Measurements from ENCODE around the gene NR3C1.

Gene NR3C1

DNA sequence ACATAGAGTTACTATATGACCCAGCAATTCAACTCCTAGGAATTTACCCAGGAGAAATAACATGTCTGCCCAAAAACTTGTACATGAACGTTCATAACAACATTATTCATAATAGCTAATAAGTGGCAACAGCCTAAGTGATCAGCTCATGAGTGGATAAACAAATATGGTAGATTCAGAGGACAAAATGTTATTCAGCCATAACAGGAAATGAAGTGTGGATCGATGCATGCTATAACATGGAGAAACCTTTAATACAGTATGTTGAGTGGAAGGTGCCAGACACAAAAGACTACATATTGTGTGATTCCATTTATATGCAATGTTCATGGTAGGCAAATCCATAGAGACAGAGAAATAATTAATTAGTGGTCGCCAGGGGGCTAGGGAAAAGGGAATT, 22.3 kb upstream of the NR3C1 start:
- DNase-seq, result no peak

DNA sequence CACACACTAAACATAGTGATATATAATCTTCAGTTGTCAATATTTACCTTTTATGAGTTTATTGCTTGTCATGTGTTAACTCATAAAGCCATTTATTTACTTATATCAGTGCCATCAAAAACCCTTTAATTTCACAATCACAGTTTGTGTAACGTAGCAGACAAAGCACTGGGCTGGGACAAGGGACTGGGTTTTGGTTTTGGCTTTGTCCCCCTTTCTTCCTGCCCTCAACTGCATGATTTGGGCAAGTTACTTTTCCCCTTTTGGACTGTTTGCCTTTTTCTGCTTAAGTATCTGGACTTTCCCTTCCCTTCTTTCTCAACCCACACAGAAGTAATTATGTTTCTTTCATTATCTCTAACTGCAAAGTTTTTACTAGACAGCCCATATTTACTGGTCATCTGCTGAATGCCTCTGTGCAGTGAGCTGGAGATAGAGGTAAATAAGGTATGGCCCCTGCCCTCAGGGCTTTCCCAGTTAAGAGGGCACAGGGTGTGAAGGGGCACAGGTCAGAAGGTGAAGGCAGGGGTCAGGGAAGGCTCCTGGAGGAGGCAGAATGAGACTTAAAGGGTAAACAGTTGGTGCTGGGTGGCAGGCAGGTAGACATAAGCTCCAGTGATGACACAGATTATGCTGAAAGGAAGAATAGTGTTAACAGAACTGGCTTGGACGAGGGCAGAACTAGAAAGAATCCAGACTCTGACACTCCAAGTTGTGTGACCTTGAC, 14.8 kb upstream of the NR3C1 start:
- DNase-seq, result peak; percentile 89

DNA sequence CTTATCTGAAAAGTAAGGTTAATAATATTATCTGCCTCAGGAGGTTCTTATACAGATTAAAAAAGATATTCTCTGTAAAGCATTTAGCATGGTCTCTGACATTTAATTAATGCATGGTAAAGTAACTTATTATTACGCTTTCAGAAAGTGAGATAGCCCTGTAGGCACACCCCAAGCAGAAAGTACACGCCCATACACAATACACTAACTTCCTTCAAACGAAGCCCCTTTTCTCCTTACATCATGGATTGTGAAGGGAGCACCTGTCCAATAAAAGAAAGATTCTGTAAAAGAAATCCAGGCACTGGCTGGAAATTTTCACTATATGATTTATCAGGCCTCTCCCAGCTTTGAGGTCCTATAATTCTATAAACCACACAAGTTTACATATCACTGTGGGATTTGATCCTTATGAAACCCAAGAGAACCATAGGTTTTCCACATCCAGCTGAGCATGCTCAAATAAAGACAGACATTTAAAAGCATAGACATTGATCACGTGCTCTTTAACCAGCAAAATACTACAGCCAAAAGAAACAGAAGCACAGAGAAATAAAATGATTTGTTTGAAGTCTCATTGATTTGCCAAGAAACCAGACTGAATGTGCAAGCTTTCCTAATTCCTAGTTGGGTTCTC, 14.1 kb upstream of the NR3C1 start:
- no peak for DNase-seq

DNA sequence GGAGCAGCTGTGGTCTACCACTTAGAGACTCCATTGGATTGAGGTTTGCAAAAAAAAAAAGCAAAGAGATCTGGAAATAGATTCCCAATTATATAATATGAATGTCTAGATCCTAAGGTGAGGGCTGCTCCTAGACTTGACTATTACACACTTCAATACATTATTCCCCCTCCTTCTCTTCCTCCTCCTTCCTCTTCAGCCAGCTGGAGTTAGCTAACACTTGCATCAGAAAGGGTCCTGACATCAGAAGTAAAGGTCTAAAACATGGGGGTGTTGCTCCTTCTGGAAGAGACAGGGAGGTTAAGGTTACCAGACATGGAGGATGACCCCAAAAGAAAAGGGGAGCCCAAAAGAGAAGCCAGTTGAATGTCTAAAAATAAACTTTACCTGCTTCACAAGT, 12.9 kb upstream of the NR3C1 start:
- no peak for DNase-seq

DNA sequence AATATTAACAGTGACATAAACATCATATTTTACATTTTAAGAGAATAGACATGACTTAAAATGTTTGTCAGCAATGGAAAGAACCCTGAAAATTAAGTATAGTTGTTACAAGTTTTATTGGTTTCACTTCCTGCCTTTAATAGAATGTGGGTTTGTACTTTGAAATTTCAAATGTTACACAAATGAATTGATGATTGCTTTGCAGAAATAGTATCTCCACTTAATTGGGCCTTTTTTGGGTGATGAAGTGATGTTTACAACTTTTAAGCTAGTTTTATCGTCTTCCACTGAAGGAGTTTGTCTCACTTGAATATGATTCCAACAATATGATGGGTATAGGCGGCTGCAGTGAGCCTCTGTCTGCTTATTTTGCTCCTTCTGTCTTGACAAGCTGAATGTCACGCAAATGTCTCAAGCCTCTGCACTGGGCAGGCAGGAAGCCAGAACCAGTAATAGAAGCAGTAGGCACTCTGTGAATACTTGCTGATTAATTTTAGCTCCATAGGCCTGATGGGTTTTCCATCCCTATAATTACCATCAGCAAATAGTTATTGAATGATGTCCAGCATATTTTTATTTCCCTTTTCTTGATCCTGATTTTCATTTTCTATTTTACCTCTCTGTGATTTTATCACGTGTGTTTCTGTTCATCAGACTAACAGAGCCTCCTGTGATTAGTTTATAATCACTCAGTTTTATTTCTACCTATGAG, 10.6 kb upstream of the NR3C1 start:
- peak; percentile 38 for DNase-seq

DNA sequence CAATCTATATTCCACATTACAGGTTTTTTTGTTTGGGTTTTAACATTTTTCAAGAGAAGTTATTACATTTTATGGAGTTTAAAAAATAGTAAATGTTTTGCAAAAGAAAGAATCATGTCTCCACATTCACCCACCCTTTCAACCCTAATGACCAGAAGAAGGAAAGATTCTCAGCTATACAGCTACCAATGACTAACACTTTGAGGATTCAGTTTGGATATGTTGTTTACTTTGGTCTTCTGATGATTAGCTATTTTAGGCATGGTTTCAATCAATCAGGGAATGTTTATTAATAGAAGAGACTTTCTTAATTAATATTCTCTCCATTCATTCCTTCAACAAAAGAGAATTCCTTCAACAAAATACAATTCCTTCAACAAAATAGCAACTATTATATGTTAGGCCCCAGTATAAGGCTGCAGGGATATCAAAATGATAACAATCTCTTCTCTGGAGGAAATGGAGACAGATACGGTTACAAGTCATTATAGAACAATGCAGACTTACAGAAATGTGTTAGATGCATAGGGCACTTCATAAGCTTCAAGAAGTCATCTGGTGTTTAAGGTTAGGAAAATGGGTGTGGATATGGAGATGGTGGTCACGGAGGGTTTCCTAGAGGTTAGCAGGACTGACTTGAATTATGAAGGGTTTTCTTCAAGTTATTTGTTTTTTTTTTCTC, 9.3 kb upstream of the NR3C1 start:
- no peak for DNase-seq

DNA sequence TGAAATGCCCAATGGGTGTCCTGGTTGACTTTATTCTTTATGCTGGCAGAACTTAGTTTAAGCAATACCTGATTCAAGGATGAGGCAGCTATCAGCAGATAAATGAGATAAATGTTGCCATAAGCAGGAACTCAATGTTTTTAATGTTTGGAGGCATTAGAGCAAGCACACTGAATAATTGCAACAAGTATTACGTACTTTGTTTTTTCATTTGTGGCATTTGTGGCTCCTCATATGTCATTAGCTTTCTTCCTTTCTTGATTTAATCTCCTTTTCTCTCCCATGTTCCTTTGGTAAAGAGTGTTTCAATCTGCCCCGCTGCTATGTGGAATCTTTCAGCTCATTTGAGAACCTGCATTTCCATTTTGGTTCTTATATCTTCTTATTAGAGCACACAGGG, 6.4 kb upstream of the NR3C1 start:
- no peak for DNase-seq

DNA sequence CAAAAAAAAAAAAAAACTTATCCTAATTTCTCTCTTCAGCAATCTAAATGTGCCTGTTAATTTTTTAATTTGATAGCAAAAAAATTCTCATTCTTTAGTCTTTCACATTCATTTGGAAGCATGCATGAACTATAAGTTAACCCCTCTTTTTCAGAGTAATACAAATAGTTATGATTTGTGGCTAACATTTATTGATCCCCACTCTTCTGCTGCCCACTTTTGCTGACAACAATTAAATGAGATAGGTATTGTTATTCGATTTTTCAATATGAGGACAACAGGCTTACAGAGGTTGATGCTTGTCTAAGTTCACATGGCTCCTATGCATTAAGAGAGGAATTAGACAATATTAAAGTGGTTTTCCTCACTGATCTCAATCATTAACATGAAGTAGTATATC, 2.9 kb upstream of the NR3C1 start:
- DNase-seq, result no peak

DNA sequence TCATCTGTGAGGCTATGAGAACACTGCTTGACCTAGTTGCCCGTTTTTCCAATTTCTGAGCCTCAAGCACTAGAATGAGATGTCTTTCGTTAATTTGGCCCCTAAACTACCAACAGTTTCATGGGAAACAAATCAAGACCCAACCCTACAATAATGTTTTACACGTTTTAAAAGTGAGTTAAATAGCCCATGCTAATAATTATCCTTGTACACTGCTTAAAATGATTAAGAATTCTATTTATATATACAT, 2.3 kb upstream of the NR3C1 start:
- DNase-seq, result no peak

DNA sequence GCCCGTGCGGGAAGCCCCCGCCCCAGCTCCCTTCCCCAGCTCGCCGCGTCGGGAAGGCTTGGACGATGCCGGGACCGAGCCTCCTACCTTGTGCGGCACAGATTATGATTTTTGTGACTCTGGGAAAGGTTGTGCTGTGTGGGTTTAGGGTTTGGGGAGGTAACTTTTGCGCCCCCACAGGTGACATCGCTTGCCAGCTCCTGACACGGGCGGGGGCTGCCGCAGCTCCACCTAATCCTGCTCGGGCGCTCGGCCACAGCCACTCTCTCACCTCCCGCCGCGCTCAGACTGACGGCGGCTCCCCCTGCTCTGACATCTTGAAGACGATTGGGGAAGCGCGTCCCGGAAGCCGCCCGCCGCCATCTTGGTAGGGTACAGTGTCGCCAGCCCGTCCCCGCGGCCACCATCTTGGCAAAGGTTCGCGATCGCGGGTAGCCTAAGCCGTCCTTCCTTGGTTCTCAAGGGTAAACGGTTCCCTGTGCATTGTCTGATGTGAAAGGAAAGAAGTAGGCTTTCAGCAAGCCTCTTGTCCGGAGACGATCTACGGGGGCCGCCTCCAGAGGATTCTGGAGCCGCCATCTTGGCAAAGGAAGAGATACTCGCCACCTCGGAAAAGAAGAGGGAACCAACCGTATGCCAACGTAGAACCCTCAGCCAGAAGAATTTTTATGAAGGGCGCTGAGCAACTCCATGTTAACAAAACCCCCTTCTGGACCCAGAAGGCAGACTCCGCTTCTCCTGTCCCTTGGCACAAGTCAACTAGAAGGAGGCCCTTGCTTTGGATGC, 1.8 kb upstream of the NR3C1 start:
- DNase-seq, result peak; percentile 81

DNA sequence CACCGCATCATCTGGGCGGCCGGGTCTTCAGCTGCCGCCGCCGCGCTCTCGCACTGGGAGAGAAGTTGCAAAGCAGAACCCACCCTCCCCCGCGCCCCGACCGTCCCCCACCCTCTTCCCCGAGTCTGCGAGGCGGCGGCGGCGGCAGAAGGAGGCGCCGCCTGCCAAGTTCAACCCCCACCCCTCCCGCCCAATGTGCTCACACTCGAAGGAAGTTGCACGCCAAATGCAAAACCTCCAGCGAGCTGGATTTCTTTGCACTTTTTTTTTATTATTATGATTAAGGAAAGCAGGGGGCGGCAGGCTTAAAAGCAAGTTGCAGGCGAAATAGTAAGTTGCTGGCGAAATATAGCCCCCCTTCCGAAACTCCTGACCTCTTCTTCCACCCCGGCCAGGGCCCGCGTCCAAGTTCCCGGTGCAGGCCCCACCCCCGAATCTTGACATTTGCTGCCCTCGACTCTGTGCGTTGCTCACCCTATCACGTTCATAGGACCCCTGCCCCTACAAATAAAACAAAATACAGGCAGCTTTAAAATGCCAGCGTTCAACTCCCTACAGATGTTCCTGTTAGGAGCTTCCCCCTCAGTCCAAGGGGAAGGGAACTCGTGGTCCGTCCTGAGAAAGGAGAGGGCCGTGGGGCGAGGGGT, 1.1 kb upstream of the NR3C1 start:
- peak; percentile 84 for DNase-seq

DNA sequence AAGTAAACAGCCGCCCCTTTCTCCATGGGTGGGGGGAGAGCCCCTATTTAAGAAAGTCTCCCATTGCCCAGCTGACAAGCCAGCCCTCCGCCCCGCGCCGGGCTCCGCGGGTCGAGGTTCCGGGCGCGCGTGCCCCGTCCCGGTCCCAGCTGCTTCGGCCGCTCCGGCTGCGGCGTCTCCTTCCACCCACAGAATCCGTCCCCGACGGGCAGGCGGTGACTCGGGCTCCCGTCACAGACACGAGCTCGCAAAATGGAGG, 223 bp downstream of the NR3C1 start:
- no peak for DNase-seq

DNA sequence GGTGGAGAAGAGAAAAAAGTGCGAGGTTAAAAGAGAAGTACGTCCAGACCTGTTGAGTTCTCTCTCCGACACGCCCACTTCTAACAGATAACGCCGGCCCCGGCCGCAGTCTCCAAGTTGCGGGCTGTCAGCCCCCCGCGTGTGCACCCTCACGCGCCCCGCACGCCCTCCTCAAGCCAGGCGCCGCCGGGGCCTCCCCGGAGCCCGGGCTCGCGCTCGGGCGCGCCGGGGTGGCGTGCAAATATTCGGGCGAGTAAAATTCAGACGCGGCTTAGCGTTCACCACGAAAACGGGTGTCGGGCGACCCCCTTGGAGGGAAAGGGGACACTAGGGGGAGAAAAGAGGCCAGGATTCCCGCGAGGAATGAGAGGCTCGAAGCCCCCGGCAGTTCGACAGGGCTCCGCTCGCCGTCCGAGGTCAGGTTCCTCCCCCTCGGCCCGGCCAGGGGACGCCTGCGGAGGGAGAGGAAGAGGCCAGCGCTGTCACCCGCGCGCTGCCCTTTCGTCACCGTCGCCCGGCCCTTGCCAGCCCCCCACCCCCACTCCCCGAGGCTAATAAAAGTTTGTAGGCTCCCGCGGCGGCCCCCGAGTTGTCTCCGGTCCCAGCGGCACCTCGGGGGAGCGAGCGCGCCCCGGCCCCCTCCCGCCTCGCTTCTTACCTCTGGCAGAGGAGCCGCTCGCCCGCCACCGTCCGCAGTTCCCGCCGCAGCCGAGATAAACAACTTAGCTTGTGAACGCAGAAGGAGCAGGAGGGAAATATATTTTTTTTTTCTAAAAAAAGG, 743 bp downstream of the NR3C1 start:
- peak; percentile 79 for DNase-seq

DNA sequence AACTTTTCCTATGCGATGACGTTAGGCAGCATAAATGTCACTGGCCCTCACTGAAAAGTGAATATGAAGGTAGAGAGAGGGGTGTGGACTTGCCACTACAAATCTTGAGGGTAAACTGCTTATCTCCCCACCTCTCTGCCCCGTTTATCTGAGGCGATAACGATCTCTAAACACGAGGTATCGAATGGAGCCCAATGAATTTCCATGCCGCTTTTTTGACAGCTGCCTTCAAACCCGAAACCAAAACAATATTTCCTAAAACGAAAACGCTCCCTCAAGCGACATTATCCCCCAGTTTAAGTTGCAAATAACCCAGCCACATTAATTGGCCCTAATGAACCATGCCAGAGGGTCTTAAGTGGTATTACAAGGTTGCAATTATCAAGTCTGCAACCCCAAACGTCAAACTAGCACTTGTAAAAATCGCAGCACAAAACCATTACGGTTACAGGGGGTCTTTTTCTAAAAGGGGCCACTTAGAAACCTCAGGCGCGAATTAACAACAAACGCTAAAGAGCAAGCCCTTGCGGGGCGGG, 1.4 kb downstream of the NR3C1 start:
- DNase-seq, result peak; percentile 57

DNA sequence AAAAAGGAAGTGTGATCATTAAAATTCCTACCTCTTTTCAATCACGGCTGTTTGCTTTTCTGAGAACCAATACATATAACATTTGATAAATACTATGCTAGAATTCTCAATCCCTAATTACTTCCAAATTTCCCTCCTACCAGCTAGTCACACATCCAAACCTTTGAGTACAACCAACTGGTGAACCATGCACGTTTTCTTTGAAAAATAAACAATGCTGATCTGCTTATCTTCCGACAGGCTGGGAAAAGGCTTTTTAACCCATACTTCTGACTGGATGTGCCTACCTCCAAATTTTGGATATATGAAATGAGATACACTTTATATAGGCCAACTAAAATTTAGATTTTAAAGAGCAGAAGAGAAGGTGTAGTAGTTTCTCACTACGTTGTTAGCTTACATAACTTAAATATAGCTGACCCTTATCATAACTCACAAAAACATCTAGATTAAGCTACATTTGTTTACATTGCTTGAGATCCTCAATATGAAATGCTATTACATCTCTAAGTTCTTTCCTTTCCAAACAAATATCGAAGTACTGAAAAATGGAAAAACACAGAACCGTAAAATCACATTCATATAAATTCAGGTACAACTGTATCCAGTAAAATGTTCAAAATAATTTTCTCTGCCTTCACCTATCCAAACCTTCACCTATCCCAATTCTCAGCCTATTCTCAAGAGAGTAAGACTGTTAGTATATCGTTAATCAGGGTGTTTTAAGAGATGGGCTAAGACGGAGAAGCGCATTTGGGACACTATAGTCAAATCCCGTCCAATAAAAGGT, 2.1 kb downstream of the NR3C1 start:
- no peak for DNase-seq

DNA sequence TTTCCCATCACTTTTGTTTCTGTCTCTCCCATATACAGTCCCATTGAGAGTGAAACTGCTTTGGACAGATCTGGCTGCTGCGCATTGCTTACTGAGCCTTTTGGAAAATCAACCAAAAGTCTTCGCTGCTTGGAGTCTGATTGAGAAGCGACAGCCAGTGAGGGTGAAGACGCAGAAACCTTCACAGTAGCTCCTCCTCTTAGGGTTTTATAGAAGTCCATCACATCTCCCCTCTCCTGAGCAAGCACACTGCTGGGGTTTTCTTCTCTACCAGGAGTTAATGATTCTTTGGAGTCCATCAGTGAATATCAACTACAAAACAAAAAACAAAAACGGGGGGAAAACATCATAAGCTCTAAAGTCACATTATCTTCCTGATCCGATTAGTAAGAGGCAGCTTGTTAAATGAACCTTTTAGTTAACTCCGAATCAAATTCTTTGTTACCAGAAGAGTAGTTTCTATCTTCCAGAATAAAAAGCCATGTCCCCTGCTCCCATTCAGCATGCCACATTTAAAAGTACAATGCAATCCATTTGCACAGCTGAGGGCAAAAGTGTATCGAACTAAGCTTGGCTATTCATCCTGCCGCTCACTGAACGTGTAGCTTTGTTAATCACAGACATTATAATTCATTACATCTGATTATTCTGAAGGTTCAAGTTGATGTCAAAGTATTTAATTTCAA, 2.8 kb downstream of the NR3C1 start:
- DNase-seq, result no peak

DNA sequence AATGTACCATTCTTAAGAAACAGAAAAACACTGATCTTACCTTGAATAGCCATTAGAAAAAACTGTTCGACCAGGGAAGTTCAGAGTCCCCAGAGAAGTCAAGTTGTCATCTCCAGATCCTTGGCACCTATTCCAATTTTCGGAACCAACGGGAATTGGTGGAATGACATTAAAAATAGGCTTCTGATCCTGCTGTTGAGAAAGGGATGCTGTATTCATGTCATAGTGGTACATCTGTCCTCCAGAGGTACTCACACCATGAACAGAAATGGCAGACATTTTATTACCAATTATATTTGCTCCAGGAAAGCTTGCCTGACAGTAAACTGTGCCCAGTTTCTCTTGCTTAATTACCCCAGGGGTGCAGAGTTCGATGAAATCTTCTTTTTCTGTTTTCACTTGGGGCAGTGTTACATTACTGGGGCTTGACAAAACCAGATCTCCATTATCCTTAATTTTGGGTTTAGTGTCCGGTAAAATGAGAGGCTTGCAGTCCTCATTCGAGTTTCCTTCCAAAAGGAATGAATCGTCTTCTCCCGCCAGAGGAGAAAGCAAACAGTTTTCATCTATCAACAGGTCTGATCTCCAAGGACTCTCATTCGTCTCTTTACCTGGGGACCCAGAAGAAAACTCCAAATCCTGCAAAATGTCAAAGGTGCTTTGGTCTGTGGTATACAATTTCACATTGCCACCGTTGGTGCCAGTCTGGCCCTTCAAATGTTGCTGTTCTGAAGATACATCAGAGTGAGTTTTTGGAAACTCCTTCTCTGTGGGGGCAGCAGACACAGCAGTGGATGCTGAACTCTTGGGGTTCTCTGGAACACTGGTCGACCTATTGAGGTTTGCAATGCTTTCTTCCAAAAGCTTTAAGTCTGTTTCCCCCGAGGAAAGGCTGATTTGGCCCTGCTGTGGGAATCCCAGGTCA, 3.6 kb downstream of the NR3C1 start:
- no peak for DNase-seq

DNA sequence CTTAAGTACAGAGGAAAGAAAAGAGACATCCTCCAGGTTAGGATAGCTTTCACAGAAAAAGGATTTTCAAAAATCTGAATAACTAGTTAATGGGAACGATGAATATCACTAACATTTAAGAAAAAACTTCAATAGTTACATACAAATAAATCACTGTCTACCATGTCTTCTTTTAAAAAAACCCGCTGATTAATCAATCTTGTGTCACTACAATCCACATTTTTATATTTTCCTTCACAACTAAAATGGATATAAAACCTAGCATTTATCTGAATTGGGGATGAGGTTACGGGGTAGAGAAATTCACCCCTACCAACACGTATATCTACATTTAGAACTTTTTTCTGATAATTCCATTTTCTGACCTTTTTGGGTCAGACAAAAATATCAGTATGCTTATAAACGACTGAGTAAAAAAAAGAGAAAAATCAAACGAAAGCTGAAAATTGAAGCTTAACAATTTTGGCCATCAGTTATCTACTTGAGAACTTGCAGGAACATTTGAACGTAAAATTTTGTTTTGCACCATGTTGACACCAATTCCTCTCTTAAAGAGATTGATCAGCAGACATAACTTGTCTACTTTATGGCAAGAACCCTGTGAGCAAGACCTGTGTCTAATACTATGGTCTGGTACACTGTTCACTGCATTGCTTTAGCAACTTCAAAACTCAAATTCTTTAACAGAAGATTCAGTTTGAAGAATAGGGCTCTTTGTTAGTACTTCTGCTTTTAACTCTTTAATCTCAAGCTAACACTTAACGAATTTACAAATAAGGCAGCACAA, 4.8 kb downstream of the NR3C1 start:
- no peak for DNase-seq

DNA sequence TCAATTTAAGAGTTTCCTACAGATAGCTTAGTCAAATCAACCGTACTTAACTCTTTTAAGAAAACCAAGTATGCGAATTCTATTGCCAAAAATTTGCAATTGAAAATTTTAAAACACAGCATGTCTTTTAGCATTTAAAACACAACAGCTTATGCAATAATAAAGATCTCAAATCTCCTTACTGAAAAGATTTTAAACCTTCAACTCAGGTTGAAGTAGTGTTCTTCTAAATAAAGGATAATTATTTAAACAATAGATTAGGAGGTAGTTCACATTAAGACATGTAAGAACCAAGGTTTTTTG, 5.5 kb downstream of the NR3C1 start:
- no peak for DNase-seq

Measured in inflammatory macrophage treated with lipopolysaccharide for 4 hours (primary cell).